ENCODE data around the gene OR2T3.
"Not testable (repeated sequence)": the region's sequence is repeated elsewhere in the genome, so short reads cannot be mapped to it uniquely, and the experiment has no call there.

Gene OR2T3

GRCh38 chr1:248472111-248472510 is 1.0 kb upstream of the OR2T3 start:
- DNase-seq = not testable (repeated sequence)

- DNase-seq = not testable (repeated sequence)
Measured at GRCh38 chr1:248475660-248476059, 2.5 kb downstream of the OR2T3 start.

GRCh38 chr1:248481686-248482579 is 8.8 kb downstream of the OR2T3 start:
- DNase-seq = peak; percentile 11 to 21

GRCh38 chr1:248488289-248488688 is 15.1 kb downstream of the OR2T3 start, which contains the start of gene OR2T5:
Gene OR2T5 (plus strand): TSS chr1:248488589. CDS start chr1:248488589, 0 bp downstream.
- DNase-seq = not testable (repeated sequence)

- DNase-seq = not testable (repeated sequence)
Measured at GRCh38 chr1:248496661-248497060, 23.5 kb downstream of the OR2T3 start.

GRCh38 chr1:248500305-248501035 is 27.3 kb downstream of the OR2T3 start:
- DNase-seq = not testable (repeated sequence)

- DNase-seq = not testable (repeated sequence)
Measured at GRCh38 chr1:248507773-248508172, 34.6 kb downstream of the OR2T3 start, which contains the start of gene OR2G6. Gene OR2G6 (plus strand): TSS chr1:248508073. CDS start chr1:248521647, 13,574 bp downstream.

GRCh38 chr1:248510217-248510616 is 37.1 kb downstream of the OR2T3 start:
- not testable (repeated sequence) for DNase-seq

GRCh38 chr1:248521856-248522255 is 48.7 kb downstream of the OR2T3 start:
- DNase-seq = no peak

Data from activated CD4-positive, alpha-beta T cell treated with anti-CD3 and anti-CD28 coated beads, Interleukin-2, amount 50 U/mL, for 48 hours (primary cell).